K562 (cell line): ENCODE measurements around the gene CNTROB. TPM values are rescaled to one million over a fixed set of nuclear protein-coding genes. Genes with fewer than 3 reads are reported as not detected.

Experiments
- ATAC-seq: fragments of 200-7000 bp; cut with Tn5 transposase; 3 replicates; pipeline ENCODE4 v1.9.1; 2020; ENCODE audit warnings: moderate library complexity
- BruUV-seq: library from RNA; stranded (reverse); fragments of 400-500 nt; replicated peaks from 2 replicates; lab custom pipeline; 2021; lab: Mats Ljungman, UMichigan
- CTCF ChIA-PET: fragments of 300-600 bp; formaldehyde crosslinking; extraction: SDS; loops from one replicate; lab custom pipeline; 2021; ENCODE audit warnings: low intra/inter-chr PET ratio; lab: Yijun Ruan, JAX
- POLR2A ChIA-PET: fragments of 300-600, 350-650 bp; sonication (Branson Sonifier 250); formaldehyde crosslinking; extraction: SDS; loops from one replicate; lab custom pipeline; 2021; ENCODE audit warnings: antibody characterized with exemption, inconsistent platforms; lab: Yijun Ruan, JAX
- DNase-seq, 4 experiments: peaks; one replicate each; pipeline versions ENCODE4 v3.0.0 to v3.0.0-alpha.2; 2011 to 2018; ENCODE audit warnings: low spot score in 3 of 4, mixed read lengths in 3 of 4; ENCODE audit errors: extremely low read depth in 1 of 4
- FAIRE-seq: peaks from 2 replicates; lab custom pipeline; 2011; peaks lifted over from hg19 to GRCh38; lab: Jason Lieb, UNC
- H2AFZ ChIP-seq: 2 replicates; pipeline ENCODE4 v1.6.0; 2011; ENCODE audit warnings: low read depth, low read length, control low read depth, inconsistent platforms
- H3K27ac ChIP-seq: fragments of 200-600 bp; 3 replicates; pipeline ENCODE4 v1.8.0; 2011; ENCODE audit warnings: low read depth, mild to moderate bottlenecking, control low read depth, inconsistent platforms, low read length, moderate library complexity, mixed read lengths; ENCODE audit errors: extremely low read depth
- H3K27me3 ChIP-seq, 2 experiments: fragments of 300-600 bp in 1 of 2; 2 replicates in 1 of 2; 3 replicates in 1 of 2; pipeline versions ENCODE4 v1.6.0 to v1.8.0; 2011; ENCODE audit warnings: inconsistent platforms in 2 of 2, low read length in 2 of 2, mild to moderate bottlenecking in 1 of 2, mixed read lengths in 1 of 2, moderate library complexity in 1 of 2; ENCODE audit not compliant: control insufficient read depth in 2 of 2, insufficient read depth in 2 of 2
- H3K36me3 ChIP-seq: fragments of 300-600 bp; 3 replicates; pipeline ENCODE4 v1.8.0; 2011; ENCODE audit warnings: mild to moderate bottlenecking, low read length, inconsistent platforms; ENCODE audit not compliant: control insufficient read depth, insufficient read depth
- H3K4me1 ChIP-seq, 2 experiments: fragments of 200-600 bp in 1 of 2; replicated peaks in 1 of 2; 2 replicates in 1 of 2; 3 replicates in 1 of 2; pipeline versions ENCODE4 v1.5.1 to v1.8.0; 2011; ENCODE audit warnings: inconsistent platforms in 2 of 2, low read length in 2 of 2, mild to moderate bottlenecking in 1 of 2, mixed read lengths in 1 of 2, moderate library complexity in 1 of 2; ENCODE audit not compliant: control insufficient read depth in 2 of 2, insufficient read depth in 2 of 2
- H3K4me2 ChIP-seq: 2 replicates; pipeline ENCODE4 v1.6.1; 2011; ENCODE audit warnings: low read length, control low read depth, inconsistent platforms, mixed read lengths; ENCODE audit not compliant: insufficient read depth
- H3K4me3 ChIP-seq: fragments of 200-600 bp; sonication (generic), shearing (Covaris generic); 2 replicates; pipeline ENCODE4 v1.5.1; 2016; ENCODE audit warnings: control low read depth, inconsistent platforms
- H3K79me2 ChIP-seq: fragments of 200-600 bp; 3 replicates; pipeline ENCODE4 v1.8.0; 2011; ENCODE audit warnings: low read length, inconsistent platforms; ENCODE audit not compliant: control insufficient read depth, insufficient read depth
- H3K9ac ChIP-seq, 2 experiments: 2 replicates each; pipeline versions ENCODE4 v1.6.0 to v1.6.1; 2011; ENCODE audit warnings: low read depth in 2 of 2, low read length in 2 of 2, control low read depth in 1 of 2, inconsistent platforms in 1 of 2, mild to moderate bottlenecking in 1 of 2, mixed read lengths in 1 of 2; ENCODE audit not compliant: insufficient read depth in 1 of 2
- H3K9me1 ChIP-seq: one replicate; pipeline ENCODE4 v1.6.0; 2011; ENCODE audit warnings: inconsistent platforms, mild to moderate bottlenecking, low read length, moderate library complexity; ENCODE audit not compliant: control insufficient read depth, insufficient read depth
- H3K9me3 ChIP-seq: replicated peaks from 2 replicates; pipeline ENCODE4 v1.5.1; 2011; ENCODE audit warnings: low read depth, low read length, inconsistent platforms; ENCODE audit not compliant: control insufficient read depth, insufficient read depth
- H4K20me1 ChIP-seq: replicated peaks from 2 replicates; pipeline ENCODE4 v1.6.1; 2011; ENCODE audit warnings: low read length, inconsistent platforms, mixed read lengths; ENCODE audit not compliant: control insufficient read depth, insufficient read depth
- ARID2 ChIP-seq: fragments of 450-650 bp; IDR thresholded peaks from 2 replicates; pipeline ENCODE4 v1.6.1; 2017; ENCODE audit warnings: antibody characterized with exemption, mild to moderate bottlenecking
- DACH1 ChIP-seq: fragments of 450-650 bp; IDR thresholded peaks from 2 replicates; pipeline ENCODE4 v1.6.1; 2018; ENCODE audit not compliant: partially characterized antibody
- ELF2 ChIP-seq: fragments of 250-450 bp; sonication (Bioruptor Pico); IDR thresholded peaks from 2 replicates; pipeline ENCODE4 v1.5.0; 2021; ENCODE audit warnings: mild to moderate bottlenecking
- ELF4 ChIP-seq: fragments of 450-650 bp; formaldehyde crosslinking; IDR thresholded peaks from 2 replicates; pipeline ENCODE4 v1.4.0; 2022; ENCODE audit warnings: missing genetic modification characterization
- ESRRA ChIP-seq: fragments of 450-650 bp; IDR thresholded peaks from 2 replicates; pipeline ENCODE4 v1.6.1; 2014; ENCODE audit warnings: low read depth, mild to moderate bottlenecking, moderate library complexity, borderline replicate concordance
- GMEB1 ChIP-seq: fragments of 250-450 bp; sonication (Bioruptor Pico); IDR thresholded peaks from 2 replicates; pipeline ENCODE4 v1.4.0; 2020; ENCODE audit warnings: mild to moderate bottlenecking
- HMGN3 ChIP-seq: IDR thresholded peaks from 2 replicates; pipeline ENCODE4 v1.6.1; 2011; ENCODE audit warnings: borderline replicate concordance, low read depth, mild to moderate bottlenecking, mixed read lengths, low read length; ENCODE audit not compliant: insufficient read length; ENCODE audit errors: extremely low read depth
- MAX ChIP-seq: sonication (generic); formaldehyde crosslinking; IDR thresholded peaks from 2 replicates; pipeline ENCODE4 v1.9.0; 2022; ENCODE audit warnings: mild to moderate bottlenecking, missing genetic modification reagents
- MTF1 ChIP-seq: fragments of 250-450 bp; sonication (Bioruptor Pico); IDR thresholded peaks from 2 replicates; pipeline ENCODE4 v1.9.0; 2021; ENCODE audit warnings: moderate library complexity, mild to moderate bottlenecking, inconsistent platforms, borderline replicate concordance
- NFATC3 ChIP-seq: fragments of 450-650 bp; IDR thresholded peaks from 2 replicates; pipeline ENCODE4 v1.6.1; 2017; ENCODE audit warnings: mild to moderate bottlenecking
- PHF8 ChIP-seq: fragments of 200-600 bp; sonication (generic); IDR thresholded peaks from 2 replicates; pipeline ENCODE4 v1.6.1; 2012; ENCODE audit warnings: mixed run types, mild to moderate bottlenecking, inconsistent platforms, low read length, moderate library complexity, borderline replicate concordance
- PPARD ChIP-seq: fragments of 250-450 bp; sonication (Bioruptor Pico); IDR thresholded peaks from 2 replicates; pipeline ENCODE4 v1.8.0; 2022; ENCODE audit warnings: inconsistent platforms, mild to moderate bottlenecking, moderate library complexity
- SMAD1 ChIP-seq: fragments of 150-350 bp; IDR thresholded peaks from 2 replicates; pipeline ENCODE4 v1.6.1; 2014; ENCODE audit warnings: low read length, low read depth; ENCODE audit not compliant: partially characterized antibody
- TOE1 ChIP-seq, 2 experiments: fragments of 450-650 bp in 1 of 2; sonication (generic) in 1 of 2; formaldehyde crosslinking in 1 of 2; IDR thresholded peaks; 2 replicates each; pipeline versions ENCODE4 v1.7.1 to v1.8.0; 2016 to 2022; ENCODE audit warnings: borderline replicate concordance in 2 of 2, mild to moderate bottlenecking in 2 of 2, antibody characterized with exemption in 1 of 2, inconsistent platforms in 1 of 2, low read depth in 1 of 2, missing genetic modification reagents in 1 of 2, moderate library complexity in 1 of 2
- USF2 ChIP-seq: sonication (generic); formaldehyde crosslinking; IDR thresholded peaks from 2 replicates; pipeline ENCODE4 v1.5.0; 2020; ENCODE audit warnings: missing genetic modification reagents
- ZNF449 ChIP-seq: fragments of 250-450 bp; sonication (Bioruptor Pico); IDR thresholded peaks from 2 replicates; pipeline ENCODE4 v1.8.0; 2022; ENCODE audit warnings: moderate library complexity, mild to moderate bottlenecking, inconsistent platforms
- WGBS: fragments of 100-300 bp; shearing (Covaris generic); methylation state at CpG from one replicate; pipeline ENCODE4 v1.1.6; 2016; ENCODE audit warnings: low coverage, mixed read lengths; ENCODE audit not compliant: insufficient coverage; ENCODE audit errors: missing lambda C conversion rate; 5-methylcytosine and 5-hydroxymethylcytosine counted together
- in situ Hi-C: fragments of 300-500 bp; cut with MboI; formaldehyde crosslinking; loops from 4 replicates; pipeline ENCODE4 v1.15.0; 2018; ENCODE audit warnings: inconsistent platforms, mixed read lengths
- intact Hi-C: fragments of 100-400 bp; cut with micrococcal nuclease; formaldehyde crosslinking; loops from 2 replicates; pipeline ENCODE4 v1.14.2; 2022
- polyA plus RNA-seq, 8 experiments: library from polyadenylated mRNA; depleted of rRNA in 4 of 8; stranded (reverse) in 5 of 8; unstranded in 3 of 8; fragments of >200 nt; fragmentation: Nextera tagmentation in 2 of 8; fragmentation: Illumina TruSeq in 1 of 8; extraction: Ambion mirVana in 2 of 8; extraction: Trizol in 1 of 8; gene quantifications; 2 replicates each; pipeline versions ENCODE4 v1.2.1 to v1.2.3, GENCODE V29; 2011 to 2014; ENCODE audit warnings: inconsistent platforms in 1 of 8, missing spikeins in 1 of 8
- total RNA-seq, 7 experiments: library from RNA; depleted of rRNA in 6 of 7; stranded (reverse); fragments of >200 nt in 6 of 7; fragmentation: Illumina TruSeq in 2 of 7; extraction: Trizol in 2 of 7; gene quantifications; 2 replicates each; pipeline versions ENCODE4 v1.2.1 to v1.2.3, GENCODE V29; 2011 to 2021; ENCODE audit warnings: low replicate concordance in 1 of 7

CNTROB gene
- total and polyA plus RNA-seq, 9 of the 15 experiments (the other 6 are each of a cell fraction or from before 2014, with no cell fraction given), result 1.9 to 33.3 (median 23.0) TPM

GRCh38 chr17:7915611-7916384 lies 16.2 kb upstream of the CNTROB start, which contains the start of gene RNF227:
Gene RNF227, minus strand, starts transcription at chr17:7916289. Its CDS starts 94 bp downstream, at chr17:7916195.
- Histone ChIP-seq H2AFZ (peak within 1 kb of the TSS; percentile 89), H3K4me3 (peak within 1 kb of the TSS; percentile 46), H3K79me2 (peaks cover 8% of the 10 kb centered on the region; the same call in 1 of the 3 replicates), H3K36me3 (peaks cover 10% of the 10 kb centered on the region; the same call in 1 of the 3 replicates), H3K27me3 (no peaks in the 10 kb centered on the region), H3K9me3 (no peaks in the 10 kb centered on the region), H3K4me2 (peak within 1 kb of the TSS; percentile 87), H3K27ac (peak within 1 kb of the TSS; percentile 88), H3K9ac (peak within 1 kb of the TSS; percentile 66 to 92), H4K20me1 (no peaks in the 10 kb centered on the region), H3K4me1 (peaks cover 18 to 24% of the 10 kb centered on the region in 2 experiments; a peak in 4 of 5 replicates), H3K9me1 (no peaks in the 10 kb centered on the region)
- in situ Hi-C loops, result loop anchor here (5.0 kb wide), 1 partner anchor 72 kb away; no protein-coding TSS in a partner anchor
- ATAC-seq (peak; percentile 87), FAIRE-seq (peak; percentile 23), DNase-seq (peak; percentile 72 to 92 (median 74))
- CTCF ChIA-PET, result interaction anchor here (0.7 kb wide), 2 partner anchors 73 to 84 kb away, joined by 3 to 5 read pairs; no protein-coding TSS in a partner anchor
- WGBS, result under 1% methylated on average over 64 of the region's 100 CpGs
- intact Hi-C loops, result no loop called here
- BruUV-seq, result no TSS peak
- POLR2A ChIA-PET, result interaction anchor here (0.6 to 1.7 kb wide), 5 partner anchors 10 to 19 kb away, joined by 3 to 8 read pairs (median 4); partner anchors contain the start of genes CNTROB and TRAPPC1
- peak; percentile 82; the same call in 1 of the 2 replicates for TF ChIP-seq PHF8
- TF ChIP-seq ARID2, result no peak
- TF ChIP-seq DACH1, result no peak
- no peak for TF ChIP-seq PPARD (CRISPR knock-in tag)
- peak; percentile 93 for TF ChIP-seq USF2 (CRISPR knock-in tag)
- TF ChIP-seq HMGN3, result no peak
- no peak for TF ChIP-seq ELF4 (CRISPR knock-in tag)
- TF ChIP-seq GMEB1 (CRISPR knock-in tag), result no peak
- TF ChIP-seq ELF2 (CRISPR knock-in tag), result no peak
- TF ChIP-seq MTF1 (CRISPR knock-in tag), result no peak
- no peak for TF ChIP-seq NFATC3
- no peak for TF ChIP-seq SMAD1
- peak; percentile 96 for TF ChIP-seq MAX
- TF ChIP-seq TOE1 (IDR thresholded peaks at IDR 0.05; ENCODE audit: borderline replicate concordance), result peak; percentile 73; the same call in 1 of the 2 replicates
- TF ChIP-seq TOE1 (CRISPR knock-in tag; IDR thresholded peaks at IDR 0.05; ENCODE audit: borderline replicate concordance, low read depth), result no peak; the same call in 1 of the 2 replicates
- TF ChIP-seq ESRRA, result peak; percentile 34; the same call in 1 of the 2 replicates
- no peak for TF ChIP-seq ZNF449
